Fibroblast of lung (primary cell): ENCODE data around the gene DHX16.

Experiments
- EZH2 ChIP-seq: IDR thresholded peaks from 2 replicates; pipeline ENCODE4 v1.5.1; 2012; ENCODE audit warnings: low read length, control low read depth, mild to moderate bottlenecking; ENCODE audit errors: missing control alignments
- TF ChIP-seq, protein P1 (sequence below), 2 donors: IDR thresholded peaks in 1 of 2; conservative IDR thresholded peaks in 1 of 2; 1 replicate in 1 of 2; 2 replicates in 1 of 2; pipeline ENCODE4 v1.5.1; 2011 to 2012; ENCODE audit warnings: low read length in 2 of 2, control low read depth in 1 of 2, inconsistent platforms in 1 of 2, low read depth in 1 of 2, mild to moderate bottlenecking in 1 of 2

GRCh38 chr6:30716879-30717128 lies 44.0 kb upstream of the DHX16 start:
- TF ChIP-seq, protein P1, sequence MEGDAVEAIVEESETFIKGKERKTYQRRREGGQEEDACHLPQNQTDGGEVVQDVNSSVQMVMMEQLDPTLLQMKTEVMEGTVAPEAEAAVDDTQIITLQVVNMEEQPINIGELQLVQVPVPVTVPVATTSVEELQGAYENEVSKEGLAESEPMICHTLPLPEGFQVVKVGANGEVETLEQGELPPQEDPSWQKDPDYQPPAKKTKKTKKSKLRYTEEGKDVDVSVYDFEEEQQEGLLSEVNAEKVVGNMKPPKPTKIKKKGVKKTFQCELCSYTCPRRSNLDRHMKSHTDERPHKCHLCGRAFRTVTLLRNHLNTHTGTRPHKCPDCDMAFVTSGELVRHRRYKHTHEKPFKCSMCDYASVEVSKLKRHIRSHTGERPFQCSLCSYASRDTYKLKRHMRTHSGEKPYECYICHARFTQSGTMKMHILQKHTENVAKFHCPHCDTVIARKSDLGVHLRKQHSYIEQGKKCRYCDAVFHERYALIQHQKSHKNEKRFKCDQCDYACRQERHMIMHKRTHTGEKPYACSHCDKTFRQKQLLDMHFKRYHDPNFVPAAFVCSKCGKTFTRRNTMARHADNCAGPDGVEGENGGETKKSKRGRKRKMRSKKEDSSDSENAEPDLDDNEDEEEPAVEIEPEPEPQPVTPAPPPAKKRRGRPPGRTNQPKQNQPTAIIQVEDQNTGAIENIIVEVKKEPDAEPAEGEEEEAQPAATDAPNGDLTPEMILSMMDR (conservative IDR thresholded peaks at IDR 0.05 in 1 of 2, IDR thresholded peaks at IDR 0.05 in 1 of 2; ENCODE audit: low read depth in 1 of 2, low read length in 2 of 2), result no peak
- no peak for TF ChIP-seq EZH2
